ENCODE results near the gene RAD51C. TPM values are rescaled to one million over a fixed set of nuclear protein-coding genes. Genes with fewer than 3 reads are reported as not detected.

The RAD51C gene
- total and polyA plus RNA-seq, 9 of the 15 experiments (the other 6 are each of a cell fraction or from before 2014, with no cell fraction given), result 93.9 to 341 (median 135) TPM

DNA sequence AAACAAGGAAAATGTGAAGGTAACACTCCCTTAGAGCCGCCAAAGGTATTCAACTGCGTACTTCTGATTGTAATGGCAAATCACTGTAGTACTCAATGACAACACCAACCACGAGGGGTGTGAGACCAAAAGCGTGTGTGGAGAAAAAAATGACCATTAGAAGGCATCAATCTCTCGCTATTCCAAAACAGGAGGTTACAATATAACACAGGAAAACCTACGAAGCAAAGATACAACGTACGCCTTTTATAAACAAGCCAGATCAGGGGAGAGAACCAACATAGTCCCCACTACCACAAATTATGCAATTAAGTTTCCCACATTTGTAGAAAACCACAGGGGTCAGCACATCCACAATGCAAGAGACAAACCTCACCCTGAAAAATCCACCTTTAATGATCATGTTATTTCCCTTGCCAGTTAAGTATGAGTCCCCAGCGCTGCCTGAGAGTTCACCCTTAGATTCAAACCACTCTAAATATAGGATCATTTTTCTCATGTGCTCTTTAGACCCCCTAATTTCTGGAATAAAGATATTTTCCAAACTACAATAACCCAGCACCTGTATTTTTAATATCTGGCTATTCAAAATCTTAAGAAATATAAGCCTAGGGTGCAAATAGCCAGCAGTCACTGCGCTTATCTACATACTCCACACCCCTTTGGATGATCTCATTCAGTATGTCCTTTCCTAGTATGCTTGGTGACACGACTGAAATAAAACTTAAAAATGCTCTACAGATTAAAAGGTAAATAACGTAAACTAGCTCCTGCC, 13.0 kb upstream of the RAD51C start (continued):
- TF ChIP-seq, protein P1, sequence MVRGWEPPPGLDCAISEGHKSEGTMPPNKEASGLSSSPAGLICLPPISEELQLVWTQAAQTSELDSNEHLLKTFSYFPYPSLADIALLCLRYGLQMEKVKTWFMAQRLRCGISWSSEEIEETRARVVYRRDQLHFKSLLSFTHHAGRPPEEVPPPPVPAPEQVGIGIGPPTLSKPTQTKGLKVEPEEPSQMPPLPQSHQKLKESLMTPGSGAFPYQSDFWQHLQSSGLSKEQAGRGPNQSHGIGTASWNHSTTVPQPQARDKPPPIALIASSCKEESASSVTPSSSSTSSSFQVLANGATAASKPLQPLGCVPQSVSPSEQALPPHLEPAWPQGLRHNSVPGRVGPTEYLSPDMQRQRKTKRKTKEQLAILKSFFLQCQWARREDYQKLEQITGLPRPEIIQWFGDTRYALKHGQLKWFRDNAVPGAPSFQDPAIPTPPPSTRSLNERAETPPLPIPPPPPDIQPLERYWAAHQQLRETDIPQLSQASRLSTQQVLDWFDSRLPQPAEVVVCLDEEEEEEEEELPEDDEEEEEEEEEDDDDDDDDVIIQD (CRISPR knock-in tag; IDR thresholded peaks at IDR 0.05), result 0 out of 2 replicates have a peak, but pooled peaks have one; percentile 30
- peak; percentile 100 for TF ChIP-seq HOXB6 (CRISPR knock-in tag; IDR thresholded peaks at IDR 0.05; ENCODE audit: borderline replicate concordance)
- TF ChIP-seq, protein P2, sequence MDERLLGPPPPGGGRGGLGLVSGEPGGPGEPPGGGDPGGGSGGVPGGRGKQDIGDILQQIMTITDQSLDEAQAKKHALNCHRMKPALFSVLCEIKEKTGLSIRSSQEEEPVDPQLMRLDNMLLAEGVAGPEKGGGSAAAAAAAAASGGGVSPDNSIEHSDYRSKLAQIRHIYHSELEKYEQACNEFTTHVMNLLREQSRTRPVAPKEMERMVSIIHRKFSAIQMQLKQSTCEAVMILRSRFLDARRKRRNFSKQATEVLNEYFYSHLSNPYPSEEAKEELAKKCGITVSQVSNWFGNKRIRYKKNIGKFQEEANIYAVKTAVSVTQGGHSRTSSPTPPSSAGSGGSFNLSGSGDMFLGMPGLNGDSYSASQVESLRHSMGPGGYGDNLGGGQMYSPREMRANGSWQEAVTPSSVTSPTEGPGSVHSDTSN (CRISPR knock-in tag; IDR thresholded peaks at IDR 0.05; ENCODE audit: low read depth), result no peak
- TF ChIP-seq, protein P2 (tag; conservative IDR thresholded peaks at IDR 0.05; ENCODE audit: low read depth), result peak; percentile 89
- TF ChIP-seq KHSRP (IDR thresholded peaks at IDR 0.05), result peak; percentile 100
- no peak for TF ChIP-seq SIRT6 (IDR thresholded peaks at IDR 0.05; ENCODE audit: low read depth, low read length)
- TF ChIP-seq ZBTB5 (IDR thresholded peaks at IDR 0.05), result no peak
- TF ChIP-seq RFX1 (IDR thresholded peaks at IDR 0.05), result peak; percentile 69
- peak; percentile 36; the same call in 1 of the 2 replicates for TF ChIP-seq ZZZ3 (IDR thresholded peaks at IDR 0.05)
- peak; percentile 97 for TF ChIP-seq HMG20A (CRISPR knock-in tag; conservative IDR thresholded peaks at IDR 0.05)
- TF ChIP-seq SNIP1 (IDR thresholded peaks at IDR 0.05; ENCODE audit: low read depth), result peak; percentile 70
- peak; percentile 74 for TF ChIP-seq CREB3L1 (IDR thresholded peaks at IDR 0.05; ENCODE audit: borderline replicate concordance, low read depth)
- peak; percentile 68 to 86; a peak in 2 of 4 replicates for TF ChIP-seq RCOR1 (IDR thresholded peaks at IDR 0.05; ENCODE audit: borderline replicate concordance in 1 of 2, low read depth in 2 of 2, low read length in 2 of 2)
- TF ChIP-seq XRCC4 (IDR thresholded peaks at IDR 0.05; ENCODE audit: extremely low read depth, insufficient read depth, insufficient read length), result no peak
- no peak for TF ChIP-seq ZNF146 (CRISPR knock-in tag; IDR thresholded peaks at IDR 0.05; ENCODE audit: unreplicated experiment)

Measured in K562 (cell line).